GM19324 (cell line): Measurements from ENCODE around the gene ZBTB6.
A peak's percentile ranks its signal among the peaks of the same experiment; 100 is the strongest.
"Not testable (repeated sequence)": the region's sequence is repeated elsewhere in the genome, so short reads cannot be mapped to it uniquely, and the experiment has no call there.

Experiments used
- ATAC-seq: cut with Tn5 transposase; IDR thresholded peaks from one replicate; pipeline ENCODE4 v1.9.1; 2021; ENCODE audit warnings: mild to moderate bottlenecking, moderate library complexity; ENCODE audit not compliant: unreplicated experiment, low FRiP score

ZBTB6 gene

GRCh38 chr9:122930541-122931225 lies 17.6 kb upstream of the ZBTB6 start:
- no peak for ATAC-seq

DNA sequence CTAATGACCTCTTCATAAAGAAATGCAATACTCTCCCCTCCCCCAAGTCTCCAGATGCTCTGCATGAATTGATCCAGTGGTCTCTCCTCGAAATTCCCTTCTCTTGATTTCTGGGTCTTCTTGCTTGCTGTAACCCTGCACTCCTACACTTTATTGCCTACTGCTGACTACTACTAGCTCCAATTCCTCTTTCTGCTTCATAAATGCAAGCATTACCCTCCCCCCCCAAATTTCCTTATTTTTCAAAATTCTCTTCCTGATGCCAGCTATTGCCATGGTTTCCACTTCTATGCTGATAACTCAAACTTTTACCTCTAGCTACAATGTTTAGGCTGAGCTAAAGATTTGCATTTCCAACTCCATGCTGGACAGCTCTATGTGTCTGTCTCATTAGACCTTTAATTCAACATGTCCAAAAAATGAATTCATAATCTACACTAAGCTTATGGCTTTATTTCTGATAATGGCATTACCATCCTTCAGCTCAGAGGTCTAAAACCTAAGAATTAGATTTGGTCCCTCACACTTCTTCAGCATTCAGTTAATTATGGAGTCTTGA lies 16.8 kb upstream of the ZBTB6 start:
- no peak for ATAC-seq

- ATAC-seq: no peak
Measured at GRCh38 chr9:122923947-122924346, 10.8 kb upstream of the ZBTB6 start.

- no peak for ATAC-seq
Measured at GRCh38 chr9:122922713-122923112, 9.6 kb upstream of the ZBTB6 start.

GRCh38 chr9:122918310-122918709 lies 5.2 kb upstream of the ZBTB6 start:
- ATAC-seq: no peak

- no peak for ATAC-seq
Measured at GRCh38 chr9:122912671-122912963, 506 bp downstream of the ZBTB6 start.

GRCh38 chr9:122906122-122906521 lies 7.0 kb downstream of the ZBTB6 start:
- ATAC-seq: not testable (repeated sequence)

DNA sequence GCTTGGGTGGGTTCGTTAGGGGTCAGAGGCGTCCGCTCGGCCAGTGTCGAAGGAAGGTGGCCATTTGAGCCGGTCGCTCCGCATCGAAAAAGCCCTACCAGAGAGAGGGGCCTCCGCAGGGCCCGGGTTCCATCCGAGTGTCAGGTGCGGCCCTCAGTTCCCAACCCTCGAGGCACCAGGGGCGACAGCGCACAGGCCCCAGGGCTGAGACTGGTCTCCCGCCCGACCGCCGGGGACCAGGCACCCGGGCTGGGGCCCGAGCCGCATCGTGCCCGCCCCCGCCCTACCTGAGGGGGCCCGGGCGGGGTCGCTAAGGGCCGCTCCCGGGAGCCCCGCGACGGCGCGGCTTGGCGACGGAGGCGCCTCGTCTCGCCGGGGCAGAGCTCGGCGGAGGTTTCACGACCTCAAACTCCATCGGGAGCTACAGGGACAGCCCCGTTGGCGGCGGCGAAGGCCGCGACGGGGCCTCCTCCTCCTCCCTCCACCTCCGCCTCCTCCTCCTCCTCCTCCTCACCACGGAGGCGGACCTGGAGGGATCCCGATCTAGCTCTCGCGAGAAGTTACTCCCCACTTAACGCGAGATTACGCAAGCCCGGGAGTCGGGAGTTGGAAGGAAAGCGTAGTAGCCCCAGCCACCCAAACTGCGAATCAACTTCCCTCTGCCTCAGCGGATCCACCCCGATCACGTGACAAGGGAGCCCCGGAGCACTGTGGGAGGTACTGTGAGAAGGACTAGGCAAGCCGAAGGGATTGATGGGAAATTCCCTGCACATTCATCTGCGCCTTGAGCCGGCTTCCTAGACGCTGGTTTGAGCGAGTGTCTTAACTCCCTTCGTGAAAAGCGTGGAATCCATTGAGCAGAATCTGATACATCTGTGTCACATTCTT lies 8.1 kb downstream of the ZBTB6 start, which contains the start of gene RC3H2:
Gene RC3H2 (minus strand): TSS at position 537 of the 888 bp plus-strand sequence. CDS start 7,850 bp downstream, outside the sequence.
- peak; percentile 94 for ATAC-seq

- ATAC-seq: peak; percentile 21
Measured at GRCh38 chr9:122904466-122904822, 8.7 kb downstream of the ZBTB6 start.

- ATAC-seq: no peak
Measured at GRCh38 chr9:122900791-122901190, 12.3 kb downstream of the ZBTB6 start.

DNA sequence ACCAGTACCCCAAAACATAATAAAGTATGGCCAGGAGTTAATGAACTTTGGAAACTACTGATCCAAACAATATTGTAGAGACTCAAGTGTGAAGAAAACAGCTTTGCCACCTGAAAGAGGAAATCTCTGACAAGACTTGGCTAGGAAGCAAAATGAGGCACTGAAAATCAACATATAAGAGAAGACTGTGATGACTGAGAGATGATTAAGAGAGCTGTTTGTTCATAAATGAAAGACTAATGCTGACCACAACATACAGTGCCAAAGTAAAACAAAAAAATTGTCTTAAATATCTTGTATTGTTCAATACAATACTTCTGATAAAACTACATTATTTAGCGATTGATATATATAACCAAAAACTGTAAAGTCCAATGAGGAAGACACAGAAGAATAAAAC lies 15.2 kb downstream of the ZBTB6 start:
- no peak for ATAC-seq

GRCh38 chr9:122888480-122888879 lies 24.6 kb downstream of the ZBTB6 start:
- ATAC-seq: no peak

DNA sequence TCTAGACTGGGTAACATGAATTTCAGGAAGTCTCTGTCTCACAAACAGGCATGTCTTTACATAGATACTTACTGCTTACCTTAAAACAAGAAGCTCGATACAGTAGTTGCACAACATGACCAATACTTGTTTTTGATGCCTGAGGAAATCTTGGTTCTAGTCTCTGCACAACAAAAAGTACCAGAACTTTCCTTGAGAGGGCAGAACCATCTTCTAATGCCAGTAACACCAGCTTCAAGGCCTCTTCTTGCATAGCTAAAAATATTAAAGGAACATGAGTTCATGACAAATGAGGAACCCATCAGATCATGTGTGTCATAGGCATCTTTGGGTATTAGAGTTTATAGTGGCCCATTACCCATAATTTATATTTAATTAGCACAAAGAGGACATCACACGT lies 30.0 kb downstream of the ZBTB6 start:
- no peak for ATAC-seq

GRCh38 chr9:122879443-122879842 lies 33.7 kb downstream of the ZBTB6 start:
- no peak for ATAC-seq

DNA sequence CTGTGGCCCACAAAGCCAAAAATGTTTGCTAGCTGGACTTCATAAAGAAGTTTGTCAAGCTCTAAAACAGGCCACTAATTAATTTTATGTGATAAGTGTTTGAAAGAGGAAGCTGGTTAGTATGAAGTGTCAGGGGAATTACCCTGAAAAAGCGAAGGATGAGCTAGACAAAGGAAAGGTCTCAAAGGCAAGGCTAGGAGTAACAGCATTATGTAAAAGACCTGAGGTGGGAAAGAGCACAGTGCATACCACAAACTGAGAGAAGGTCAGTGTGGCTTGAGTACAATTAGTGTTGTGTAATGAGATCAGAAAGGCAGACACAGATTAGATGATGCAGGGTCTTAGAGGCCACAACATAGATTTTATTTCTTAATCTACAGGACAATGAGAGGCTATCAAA lies 37.6 kb downstream of the ZBTB6 start:
- ATAC-seq: no peak

DNA sequence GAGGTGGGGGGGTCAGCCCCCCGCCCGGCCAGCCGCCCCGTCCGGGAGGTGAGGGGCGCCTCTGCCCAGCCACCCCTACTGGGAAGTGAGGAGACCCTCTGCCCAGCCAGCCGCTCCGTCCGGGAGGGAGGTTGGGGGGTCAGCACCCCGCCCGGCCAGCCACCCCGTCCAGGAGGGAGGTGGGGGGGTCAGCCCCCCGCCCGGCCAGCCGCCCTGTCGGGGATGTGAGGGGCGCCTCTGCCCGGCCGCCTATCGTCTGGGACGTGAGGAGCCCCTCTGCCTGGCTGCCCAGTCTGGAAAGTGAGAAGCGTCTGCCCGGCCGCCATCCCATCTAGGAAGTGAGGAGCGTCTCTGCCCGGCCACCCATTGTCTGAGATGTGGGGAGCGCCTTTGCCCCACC lies 45.8 kb downstream of the ZBTB6 start:
- ATAC-seq: not testable (repeated sequence)

GRCh38 chr9:122866079-122866478 lies 47.0 kb downstream of the ZBTB6 start:
- ATAC-seq: no peak

GRCh38 chr9:122865300-122865699 lies 47.8 kb downstream of the ZBTB6 start:
- no peak for ATAC-seq

- no peak for ATAC-seq
Measured at GRCh38 chr9:122863407-122863806, 49.7 kb downstream of the ZBTB6 start.

GRCh38 chr9:122860319-122861142 lies 52.6 kb downstream of the ZBTB6 start:
- no peak for ATAC-seq
